Activated T-cell treated with anti-CD3 and anti-CD28 coated beads, Interleukin-2, amount 50 U/mL, for 72 hours (primary cell): Measurements from ENCODE around the gene ZC3H6. TPM values are rescaled to one million over a fixed set of nuclear protein-coding genes. Genes with fewer than 3 reads are reported as not detected.
"Not testable (repeated sequence)": the region's sequence is repeated elsewhere in the genome, so short reads cannot be mapped to it uniquely, and the experiment has no call there.

Experiments used
- ATAC-seq, 2 donors: fragments of 150-1000 bp; cut with Tn5 transposase; replicated peaks in 1 of 2; 2 replicates each; pipeline ENCODE4 v1.10.0; 2021; ENCODE audit warnings: moderate library complexity in 2 of 2, mild to moderate bottlenecking in 1 of 2
- DNase-seq, 2 donors: peaks; one replicate each; pipeline ENCODE4 v3.0.0; 2021 to 2022; ENCODE audit warnings: mixed read lengths in 1 of 2
- H3K27ac Mint-ChIP-seq: one replicate; pipeline ENCODE4 v1.8.0; 2022; ENCODE audit warnings: mild to moderate bottlenecking, moderate library complexity, mixed read lengths
- H3K27me3 Mint-ChIP-seq: one replicate; pipeline ENCODE4 v1.8.0; 2022; ENCODE audit warnings: low read depth, mixed read lengths
- H3K36me3 Mint-ChIP-seq, 2 donors: one replicate each; pipeline ENCODE4 v1.8.0; 2022; ENCODE audit warnings: mixed read lengths in 2 of 2, mild to moderate bottlenecking in 1 of 2; ENCODE audit not compliant: insufficient read depth in 2 of 2
- H3K4me1 Mint-ChIP-seq: one replicate; pipeline ENCODE4 v1.8.0; 2022; ENCODE audit warnings: low read depth, mixed read lengths
- H3K4me3 Mint-ChIP-seq, 2 donors: one replicate each; pipeline ENCODE4 v1.8.0; 2022; ENCODE audit warnings: mild to moderate bottlenecking in 2 of 2, mixed read lengths in 2 of 2, moderate library complexity in 2 of 2
- H3K9me3 Mint-ChIP-seq, 2 donors: one replicate each; pipeline ENCODE4 v1.8.0; 2022; ENCODE audit warnings: mixed read lengths in 2 of 2
- total RNA-seq, 2 donors: library from RNA; stranded (reverse); gene quantifications; one replicate each; pipeline ENCODE4 v1.2.3, GENCODE V29; 2022

The ZC3H6 gene
- total RNA-seq, 2 donors from 2014 or later: 26.3 to 30.7 TPM

- ATAC-seq: no peak
Measured at GRCh38 chr2:112318515-112318914, 43.1 kb downstream of the ZC3H6 start.

DNA sequence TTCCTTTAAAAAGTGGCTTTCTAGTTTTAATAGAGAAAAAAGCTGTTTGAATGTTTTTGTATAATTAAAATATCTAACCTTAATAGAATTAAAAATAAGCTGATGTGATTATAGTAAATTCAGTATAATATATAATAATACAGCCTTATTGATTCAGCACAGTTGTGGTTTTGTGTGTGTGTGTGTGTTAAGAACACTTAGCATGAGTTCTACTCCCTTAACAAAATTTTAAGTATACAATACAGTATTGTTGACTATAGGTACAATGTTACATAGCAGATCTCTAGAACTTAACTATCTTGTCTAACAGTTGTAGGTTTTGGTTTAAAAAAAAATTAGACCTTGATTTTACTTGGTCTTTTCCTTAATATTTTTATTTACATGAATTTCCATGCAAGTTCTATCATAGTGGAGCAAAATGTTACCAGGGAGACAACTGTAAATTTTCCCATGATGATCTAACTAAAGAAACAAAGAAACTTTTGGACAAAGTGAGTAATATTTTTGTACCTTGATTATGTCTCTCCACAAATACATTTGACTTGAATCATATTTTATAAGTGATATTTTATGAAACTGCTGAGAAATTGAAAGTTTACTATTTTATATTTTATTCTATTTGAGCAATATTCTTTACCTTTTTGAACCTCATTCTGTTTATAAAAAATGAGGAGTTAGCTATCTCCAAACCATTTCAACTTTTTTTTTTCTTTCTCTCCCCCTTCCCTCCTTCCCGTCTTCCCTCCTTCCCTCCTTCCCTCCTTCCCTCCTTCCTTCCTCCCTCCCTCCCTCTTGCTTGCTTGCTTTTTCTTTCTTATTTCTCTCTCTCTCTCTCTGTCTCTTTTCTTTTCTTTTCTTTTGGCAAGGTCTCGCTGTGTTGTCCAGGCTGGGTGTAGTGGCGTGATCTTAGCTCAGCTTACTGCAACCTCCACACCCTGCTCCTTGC is 46.3 kb downstream of the ZC3H6 start:
- no peak for DNase-seq
- no peaks in the 10 kb centered on the region for H3K9me3 Mint-ChIP-seq
- peaks cover 0 to 3% of the 10 kb centered on the region in 2 donors for H3K36me3 Mint-ChIP-seq
- no peak overlapping the region for H3K27ac Mint-ChIP-seq
- no peak overlapping the region for H3K4me3 Mint-ChIP-seq
- H3K27me3 Mint-ChIP-seq: no peaks in the 10 kb centered on the region
- ATAC-seq: no peak
- no peaks in the 10 kb centered on the region for H3K4me1 Mint-ChIP-seq

More at GRCh38 chr2:112318515-112318914, 43.1 kb downstream of the ZC3H6 start:
- no peaks in the 10 kb centered on the region for H3K4me1 Mint-ChIP-seq
- no peaks in the 10 kb centered on the region for H3K27me3 Mint-ChIP-seq
- H3K27ac Mint-ChIP-seq: no peak overlapping the region
- no peaks in the 10 kb centered on the region for H3K9me3 Mint-ChIP-seq
- H3K4me3 Mint-ChIP-seq: no peak overlapping the region
- no peak for DNase-seq
- H3K36me3 Mint-ChIP-seq: peaks cover 0 to 3% of the 10 kb centered on the region in 2 donors

- no peak for ATAC-seq
- no peak overlapping the region for H3K27ac Mint-ChIP-seq
Measured at GRCh38 chr2:112322919-112323318, 47.5 kb downstream of the ZC3H6 start.

DNA sequence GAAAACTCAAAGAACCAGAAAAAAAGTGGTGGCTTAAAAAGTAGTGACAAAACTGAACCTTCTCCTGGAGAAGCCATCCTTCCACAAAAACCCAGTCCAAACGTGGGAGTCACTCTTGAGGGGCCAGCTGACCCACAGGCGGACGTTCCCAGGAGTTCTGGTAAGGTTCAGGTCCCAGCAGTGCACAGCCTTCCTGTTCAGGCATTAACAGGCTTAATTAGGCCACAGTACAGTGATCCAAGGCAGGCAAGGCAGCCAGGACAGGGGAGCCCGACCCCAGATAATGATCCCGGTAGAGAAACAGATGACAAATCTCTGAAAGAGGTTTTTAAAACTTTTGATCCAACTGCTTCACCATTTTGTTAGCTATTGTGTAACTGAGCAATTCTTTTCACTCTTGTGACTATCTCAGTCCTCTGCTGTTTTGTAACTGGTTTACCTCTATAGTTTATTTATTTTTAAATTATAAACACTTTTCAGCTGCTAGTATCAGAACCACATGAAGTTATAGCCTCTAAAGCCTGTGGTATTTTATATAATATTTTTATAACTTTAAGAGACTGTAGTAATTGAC is 56.8 kb downstream of the ZC3H6 start:
- no peaks in the 10 kb centered on the region for H3K27me3 Mint-ChIP-seq
- ATAC-seq (no peak), DNase-seq (no peak)
- H3K9me3 Mint-ChIP-seq: no peaks in the 10 kb centered on the region
- no peaks in the 10 kb centered on the region for H3K4me1 Mint-ChIP-seq
- no peak overlapping the region for H3K4me3 Mint-ChIP-seq
- H3K27ac Mint-ChIP-seq: no peak overlapping the region
- peaks cover 0 to 4% of the 10 kb centered on the region in 2 donors for H3K36me3 Mint-ChIP-seq

More at GRCh38 chr2:112322919-112323318, 47.5 kb downstream of the ZC3H6 start:
- H3K36me3 Mint-ChIP-seq: peaks cover 0 to 7% of the 10 kb centered on the region in 2 donors
- H3K27me3 Mint-ChIP-seq: no peaks in the 10 kb centered on the region
- H3K4me1 Mint-ChIP-seq: no peaks in the 10 kb centered on the region
- H3K9me3 Mint-ChIP-seq: no peaks in the 10 kb centered on the region
- no peak for DNase-seq
- H3K4me3 Mint-ChIP-seq: no peak overlapping the region

DNA sequence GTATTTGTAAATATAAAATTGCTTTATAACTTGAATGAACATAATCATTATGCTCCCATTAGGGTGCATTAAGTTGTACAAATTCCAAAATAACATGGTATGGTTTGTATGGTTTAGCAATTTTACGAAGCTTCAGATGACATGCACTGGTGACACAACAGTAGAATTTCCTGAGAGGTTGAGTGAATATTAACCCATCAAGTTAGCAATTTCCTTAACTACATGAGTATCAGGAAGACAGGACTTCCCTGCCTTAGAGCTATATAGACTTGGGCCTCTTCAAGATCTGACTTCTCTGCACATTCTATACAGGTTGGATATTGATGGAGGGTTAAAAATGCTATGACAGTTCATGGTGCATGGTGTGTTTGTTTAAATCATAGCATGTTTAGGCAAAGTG is 60.2 kb downstream of the ZC3H6 start:
- H3K4me1 Mint-ChIP-seq: no peaks in the 10 kb centered on the region
- H3K9me3 Mint-ChIP-seq: no peaks in the 10 kb centered on the region
- no peak for DNase-seq
- H3K36me3 Mint-ChIP-seq: peaks cover 0 to 2% of the 10 kb centered on the region in 2 donors
- H3K4me3 Mint-ChIP-seq: no peak overlapping the region
- H3K27me3 Mint-ChIP-seq: no peaks in the 10 kb centered on the region
- H3K27ac Mint-ChIP-seq: no peak overlapping the region
- no peak for ATAC-seq

DNA sequence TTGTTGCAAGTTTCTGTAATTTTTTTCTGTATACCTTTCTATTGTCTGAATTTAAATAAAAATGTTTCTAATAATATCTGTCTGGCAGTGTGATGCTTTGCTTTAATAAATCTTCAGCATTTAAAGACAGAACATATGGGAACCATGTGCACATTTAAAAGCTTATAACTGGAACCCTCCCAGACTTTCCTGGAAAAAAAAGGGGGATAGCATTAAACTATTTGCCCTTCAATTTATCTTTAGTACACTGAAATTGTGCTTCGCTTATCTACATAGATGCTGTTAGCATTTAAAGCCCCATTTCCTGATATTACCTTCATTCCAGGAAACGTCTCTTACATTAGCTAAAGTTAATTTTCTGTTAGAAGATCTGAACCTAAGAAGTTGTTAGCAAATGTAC is 64.6 kb downstream of the ZC3H6 start:
- no peaks in the 10 kb centered on the region for H3K9me3 Mint-ChIP-seq
- DNase-seq: no peak
- peaks cover 5% of the 10 kb centered on the region for H3K27me3 Mint-ChIP-seq
- peaks cover 12% of the 10 kb centered on the region for H3K4me1 Mint-ChIP-seq
- no peak overlapping the region for H3K27ac Mint-ChIP-seq
- no peaks in the 10 kb centered on the region for H3K36me3 Mint-ChIP-seq
- no peak overlapping the region for H3K4me3 Mint-ChIP-seq
- no peak for ATAC-seq

DNA sequence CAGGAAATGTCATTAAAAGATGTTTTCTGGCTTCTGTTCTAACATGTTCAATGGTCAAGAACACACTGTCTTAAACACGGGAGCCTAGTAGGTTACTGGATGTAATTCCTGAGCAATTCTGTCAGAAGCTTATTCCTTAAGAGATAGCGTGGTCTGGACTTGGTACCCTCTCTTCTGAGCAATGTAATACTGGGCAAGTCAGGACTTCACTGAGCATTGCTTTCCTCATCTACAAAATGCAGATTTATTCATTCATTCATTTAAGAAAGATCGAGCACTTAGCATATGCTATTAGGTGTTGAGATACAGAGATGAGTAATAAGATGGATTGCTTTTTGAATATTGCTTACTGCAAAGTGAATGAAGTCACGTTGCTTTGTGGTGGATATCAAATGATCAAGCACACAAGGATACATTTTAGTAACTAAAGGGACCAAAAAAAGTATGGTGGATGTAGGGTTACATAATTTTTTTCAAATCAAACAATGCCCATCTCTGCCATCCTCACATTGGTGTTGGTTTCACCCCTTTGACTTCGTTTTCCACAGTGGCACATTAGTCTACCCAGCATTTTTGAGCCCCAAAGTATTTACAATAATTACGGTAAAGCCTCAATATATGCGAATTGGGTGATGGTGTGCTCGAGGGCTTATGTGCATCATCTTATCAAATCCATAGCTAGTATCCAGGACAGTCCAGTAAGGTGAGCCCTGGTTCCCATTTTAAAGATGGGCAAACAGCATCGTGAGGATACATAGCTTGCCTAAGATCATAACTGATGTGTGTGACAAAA is 65.3 kb downstream of the ZC3H6 start:
- Mint-ChIP-seq H3K36me3 (peaks cover 0 to 1% of the 10 kb centered on the region in 2 donors), H3K9me3 (no peaks in the 10 kb centered on the region), H3K27me3 (peaks cover 5% of the 10 kb centered on the region), H3K4me1 (peaks cover 12% of the 10 kb centered on the region), H3K27ac (no peak overlapping the region), H3K4me3 (no peak overlapping the region)
- ATAC-seq (no peak), DNase-seq (no peak)

DNA sequence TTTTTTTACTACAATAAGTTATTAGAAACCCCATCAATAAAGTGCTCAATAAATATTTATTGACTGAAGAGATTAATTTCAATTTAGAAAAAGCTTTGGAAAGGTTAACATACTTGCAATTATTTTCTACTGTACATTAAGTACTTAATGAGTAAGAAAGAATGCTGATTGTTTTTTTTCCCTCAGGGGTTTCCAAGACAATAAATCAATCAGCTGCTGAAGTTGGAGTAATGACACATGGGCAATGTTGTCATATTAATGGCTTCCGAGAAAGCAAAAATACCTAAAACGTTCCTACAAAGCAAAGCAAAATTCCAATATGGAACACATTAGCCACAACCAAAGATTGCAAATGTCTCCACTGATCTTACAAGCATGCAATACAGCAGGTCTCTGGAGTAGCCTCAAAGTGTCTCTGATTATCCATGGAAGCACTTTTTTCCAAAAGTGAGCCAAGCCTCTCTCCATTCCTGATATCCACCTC is 66.7 kb downstream of the ZC3H6 start:
- no peak overlapping the region for H3K27ac Mint-ChIP-seq
- ATAC-seq (no peak), DNase-seq (no peak)
- H3K9me3 Mint-ChIP-seq: peaks cover 0 to 6% of the 10 kb centered on the region in 2 donors
- H3K4me1 Mint-ChIP-seq: peaks cover 12% of the 10 kb centered on the region
- H3K27me3 Mint-ChIP-seq: peaks cover 5% of the 10 kb centered on the region
- peaks cover 0 to 7% of the 10 kb centered on the region in 2 donors for H3K36me3 Mint-ChIP-seq
- H3K4me3 Mint-ChIP-seq: no peak overlapping the region

GRCh38 chr2:112343827-112344585 is 68.6 kb downstream of the ZC3H6 start:
- DNase-seq (no peak), ATAC-seq (peak; percentile 49 to 60)
- no peak overlapping the region for H3K4me3 Mint-ChIP-seq
- H3K4me1 Mint-ChIP-seq: peaks cover 12% of the 10 kb centered on the region
- H3K36me3 Mint-ChIP-seq: peaks cover 0 to 7% of the 10 kb centered on the region in 2 donors
- peaks cover 5% of the 10 kb centered on the region for H3K27me3 Mint-ChIP-seq
- H3K27ac Mint-ChIP-seq: no peak overlapping the region
- H3K9me3 Mint-ChIP-seq: peaks cover 0 to 6% of the 10 kb centered on the region in 2 donors

- Mint-ChIP-seq H3K36me3 (peaks cover 0 to 7% of the 10 kb centered on the region in 2 donors), H3K27ac (no peak overlapping the region)
Measured at GRCh38 chr2:112345030-112346027, 69.9 kb downstream of the ZC3H6 start.

GRCh38 chr2:112352292-112352691 is 76.9 kb downstream of the ZC3H6 start:
- H3K27ac Mint-ChIP-seq, ATAC-seq, H3K4me1 Mint-ChIP-seq, H3K27me3 Mint-ChIP-seq, DNase-seq, H3K9me3 Mint-ChIP-seq, H3K4me3 Mint-ChIP-seq, H3K36me3 Mint-ChIP-seq: not testable (repeated sequence)

More at GRCh38 chr2:112345030-112346027, 69.9 kb downstream of the ZC3H6 start:
- no peak for DNase-seq
- H3K4me3 Mint-ChIP-seq: no peak overlapping the region
- ATAC-seq: no peak
- H3K27me3 Mint-ChIP-seq: peaks cover 5% of the 10 kb centered on the region
- peaks cover 0 to 6% of the 10 kb centered on the region in 2 donors for H3K9me3 Mint-ChIP-seq
- peaks cover 12% of the 10 kb centered on the region for H3K4me1 Mint-ChIP-seq
